GM19240 (cell line): ENCODE measurements around the gene MLLT3.
"Not testable (repeated sequence)": the region's sequence is repeated elsewhere in the genome, so short reads cannot be mapped to it uniquely, and the experiment has no call there.

ENCODE experiments used
- DNase-seq: peaks from one replicate; pipeline ENCODE4 v3.0.0; 2011; ENCODE audit warnings: low spot score; ENCODE audit not compliant: insufficient read length

MLLT3 gene

GRCh38 chr9:20597862-20598261 lies 24.4 kb downstream of the MLLT3 start:
- DNase-seq = no peak

GRCh38 chr9:20594608-20595007 lies 27.7 kb downstream of the MLLT3 start:
- DNase-seq = no peak

- no peak for DNase-seq
These were observed 28.8 kb downstream of the MLLT3 start for GRCh38 chr9:20593537-20593936.

DNA sequence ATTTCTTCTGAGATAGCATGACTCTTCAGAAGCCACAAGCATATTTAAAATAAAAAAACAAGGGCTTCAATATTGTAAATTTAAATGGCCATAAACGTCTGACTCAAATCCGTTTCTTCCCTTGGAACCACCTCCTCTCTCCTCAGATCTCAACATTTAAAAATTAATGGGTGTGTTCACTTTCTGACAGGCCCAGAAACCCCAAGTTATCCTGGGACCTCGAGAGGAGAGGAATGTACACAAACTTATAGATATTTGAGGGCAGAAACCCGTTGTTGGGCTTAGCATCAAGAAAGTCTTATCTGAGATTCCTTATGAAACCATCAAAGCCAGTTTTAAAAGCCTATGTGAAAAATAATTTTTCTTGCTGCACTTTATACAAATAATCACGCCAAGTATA lies 29.2 kb downstream of the MLLT3 start:
- no peak for DNase-seq

DNA sequence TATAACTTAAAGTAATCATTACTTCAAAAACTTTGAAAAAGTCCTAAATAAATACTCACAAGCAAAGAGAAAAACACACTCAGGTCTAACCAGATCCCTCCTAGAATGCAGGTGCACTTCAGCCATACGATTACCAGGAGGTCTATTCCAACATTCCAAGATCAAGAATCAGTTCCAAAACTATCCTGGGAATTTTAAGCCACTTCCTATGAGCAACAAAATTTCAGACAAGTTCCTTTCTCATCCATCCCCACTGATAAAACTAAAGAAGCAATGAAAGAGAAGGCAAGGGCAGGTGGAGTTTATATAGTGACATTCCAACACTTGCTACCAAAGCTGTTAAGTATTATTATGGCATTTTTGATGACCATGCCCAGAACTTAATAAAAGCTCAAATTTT lies 29.6 kb downstream of the MLLT3 start:
- no peak for DNase-seq

- no peak for DNase-seq
These were observed 31.1 kb downstream of the MLLT3 start for GRCh38 chr9:20591223-20591622.

- DNase-seq = no peak
These were observed 37.2 kb downstream of the MLLT3 start for GRCh38 chr9:20584968-20585643.

DNA sequence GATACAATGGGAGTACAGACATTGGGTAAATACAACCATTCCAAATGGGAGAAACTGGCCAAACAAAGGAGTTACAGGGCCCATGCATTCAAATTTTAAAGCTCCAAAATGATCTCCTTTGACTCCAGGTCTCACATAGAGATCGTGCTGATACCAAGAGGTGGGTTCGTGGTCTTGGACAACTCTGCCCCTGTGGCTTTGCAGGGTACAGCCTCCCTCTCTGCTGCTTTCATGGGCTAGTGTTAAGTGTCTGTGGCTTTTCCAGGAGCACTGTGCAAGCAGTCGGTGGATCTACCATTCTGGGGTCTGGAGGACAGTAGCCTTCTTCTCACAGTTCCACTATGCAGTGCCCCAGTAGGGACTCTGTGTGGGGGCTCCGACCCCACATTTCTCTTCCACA lies 39.2 kb downstream of the MLLT3 start:
- not testable (repeated sequence) for DNase-seq

DNA sequence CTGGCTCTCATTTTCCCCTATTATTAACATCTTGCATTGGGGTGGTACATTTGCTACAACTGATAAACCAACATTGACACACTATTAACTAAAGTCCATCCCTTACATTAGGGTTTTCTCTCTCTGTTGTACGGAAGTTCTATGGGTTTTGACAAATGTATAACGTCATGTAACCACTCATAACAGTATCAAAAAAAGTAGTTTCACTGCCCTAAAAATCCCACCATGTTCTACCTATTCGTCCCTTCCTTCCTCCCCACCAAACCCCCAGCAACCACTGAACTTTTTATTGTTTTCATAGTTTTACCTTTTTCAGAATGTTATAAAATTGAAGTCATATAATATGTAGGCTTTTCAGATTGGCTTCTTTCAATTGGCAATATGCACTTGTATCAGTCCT lies 40.1 kb downstream of the MLLT3 start:
- no peak for DNase-seq

DNA sequence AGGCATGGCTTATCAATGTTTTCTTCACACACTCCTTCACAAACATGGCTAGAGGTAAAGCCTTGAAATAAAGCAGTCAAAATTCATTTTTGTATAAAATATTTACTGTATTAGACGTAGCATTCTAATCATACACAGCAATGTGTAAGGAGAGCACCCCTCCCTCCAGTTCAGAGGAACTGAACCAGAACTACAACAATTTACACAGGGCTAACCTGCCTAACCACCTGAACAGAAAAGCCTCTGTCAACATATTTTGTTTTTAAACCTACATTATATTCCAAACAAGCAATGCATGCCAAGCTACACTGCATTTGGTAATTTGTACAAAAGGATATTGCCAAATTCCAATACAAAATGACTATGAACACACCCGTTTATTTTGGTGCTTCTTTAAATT lies 41.6 kb downstream of the MLLT3 start:
- DNase-seq = no peak

DNA sequence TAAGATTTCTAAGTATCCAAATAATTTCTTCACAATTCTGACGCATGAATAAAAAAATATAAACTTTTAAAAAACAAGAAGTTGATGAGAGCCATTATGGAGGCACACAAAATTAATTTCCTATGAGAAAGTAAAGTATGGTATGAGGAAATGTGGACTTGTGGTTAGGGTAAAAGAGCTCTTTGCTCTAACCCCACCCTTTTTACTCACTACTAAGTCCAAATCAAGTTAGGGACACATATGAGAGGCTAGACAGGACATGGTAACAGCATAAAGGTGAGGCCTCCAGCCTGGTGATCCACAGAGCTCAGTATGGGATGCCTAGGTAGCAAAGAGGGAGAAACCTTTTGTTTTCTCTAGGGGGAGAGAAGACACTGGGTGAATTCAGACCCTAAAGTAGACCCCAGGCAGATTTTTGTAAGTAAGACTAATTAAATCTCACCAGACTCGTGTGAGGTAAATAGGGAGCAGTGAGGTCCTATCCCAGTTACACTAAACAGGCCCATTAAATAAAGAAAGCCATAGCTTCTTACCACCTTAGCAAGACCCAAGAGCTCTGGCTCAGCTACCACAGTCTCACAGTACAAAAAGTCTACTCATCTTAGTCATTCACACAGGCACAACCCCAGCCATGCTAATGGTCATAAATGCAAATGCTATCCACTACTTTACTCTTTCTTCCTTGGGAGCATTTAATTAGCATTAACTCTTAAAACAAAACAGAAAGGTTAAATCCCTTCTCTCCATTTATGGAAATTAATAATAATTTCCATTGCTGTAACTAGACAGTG lies 42.6 kb downstream of the MLLT3 start:
- DNase-seq = no peak

- DNase-seq = no peak
These were observed 49.3 kb downstream of the MLLT3 start for GRCh38 chr9:20573023-20573422.

GRCh38 chr9:20570756-20571155 lies 51.5 kb downstream of the MLLT3 start:
- no peak for DNase-seq

DNA sequence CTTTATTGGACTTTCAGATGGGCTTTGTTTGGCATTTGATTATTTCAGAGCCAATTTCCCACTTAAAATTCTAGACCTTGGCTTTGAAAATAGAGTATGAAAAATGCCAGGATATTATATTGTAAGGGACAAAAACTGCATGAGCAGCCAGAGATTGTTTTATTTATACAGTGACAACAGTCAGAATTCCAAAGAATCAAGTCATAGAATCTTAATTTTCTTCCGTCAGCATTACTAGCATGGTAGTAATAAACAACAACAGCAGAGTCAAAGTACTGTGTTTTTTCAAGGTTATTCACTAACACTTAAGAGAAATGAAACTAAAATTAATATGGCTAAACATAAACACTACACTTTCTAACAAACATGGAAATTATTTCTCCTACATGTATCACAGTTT lies 52.2 kb downstream of the MLLT3 start:
- DNase-seq = no peak

DNA sequence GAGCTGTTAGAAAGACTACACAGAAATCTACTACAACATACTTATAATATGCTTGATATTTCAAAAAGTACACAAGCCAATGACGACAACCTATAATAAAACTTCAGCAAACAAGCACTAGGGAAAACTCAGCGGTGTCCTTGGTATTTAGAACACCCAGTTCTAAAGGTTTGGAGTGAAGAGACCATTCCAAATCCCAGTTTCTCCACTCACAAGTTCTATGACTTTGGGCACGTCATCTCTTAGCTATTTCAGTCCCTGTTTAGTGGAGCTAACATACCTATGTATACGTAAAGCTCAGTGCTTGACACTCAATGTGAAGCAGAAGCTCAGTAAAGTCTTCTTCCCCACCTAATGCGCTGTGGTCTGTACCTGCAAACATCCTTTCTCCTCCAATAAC lies 52.8 kb downstream of the MLLT3 start:
- DNase-seq = no peak

DNA sequence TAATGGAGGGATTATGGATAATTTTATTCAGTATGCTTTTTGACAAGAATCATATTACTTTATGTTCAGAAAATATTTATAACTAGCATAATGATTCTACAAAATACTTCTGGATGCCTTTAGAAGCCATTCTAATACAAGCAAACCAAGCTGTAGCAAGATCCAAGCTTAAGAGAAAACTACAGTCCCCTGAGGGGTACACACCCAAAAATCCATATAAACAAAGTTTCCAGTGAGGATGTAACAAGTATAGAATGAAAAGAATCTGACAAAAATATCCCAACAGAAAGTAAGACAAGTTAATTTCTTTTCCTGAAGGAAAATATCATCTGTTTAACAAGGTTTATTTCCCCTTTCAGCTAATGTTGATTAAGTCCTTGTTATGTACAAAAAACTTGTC lies 53.9 kb downstream of the MLLT3 start:
- DNase-seq = no peak

GRCh38 chr9:20566401-20566800 lies 55.9 kb downstream of the MLLT3 start:
- DNase-seq = no peak

GRCh38 chr9:20564650-20565049 lies 57.6 kb downstream of the MLLT3 start:
- DNase-seq = no peak

DNA sequence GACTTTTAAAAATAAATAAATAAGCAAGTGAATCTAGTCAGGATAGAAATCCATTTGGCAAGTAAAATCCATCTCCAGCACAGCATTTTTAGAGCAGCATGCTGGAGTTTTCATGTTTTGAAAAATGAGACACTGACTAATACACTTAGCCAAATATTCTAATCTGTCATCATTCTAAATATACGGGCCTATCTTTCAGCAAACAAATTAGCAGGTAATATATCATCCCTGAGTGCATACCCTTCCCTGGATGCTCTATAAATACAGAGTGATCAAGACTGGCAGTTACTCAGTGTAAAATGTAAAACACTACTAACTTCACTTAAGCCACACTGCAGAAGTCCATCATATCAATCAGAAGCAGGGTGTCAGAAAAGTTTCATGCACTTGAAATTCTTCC lies 58.4 kb downstream of the MLLT3 start:
- no peak for DNase-seq

DNA sequence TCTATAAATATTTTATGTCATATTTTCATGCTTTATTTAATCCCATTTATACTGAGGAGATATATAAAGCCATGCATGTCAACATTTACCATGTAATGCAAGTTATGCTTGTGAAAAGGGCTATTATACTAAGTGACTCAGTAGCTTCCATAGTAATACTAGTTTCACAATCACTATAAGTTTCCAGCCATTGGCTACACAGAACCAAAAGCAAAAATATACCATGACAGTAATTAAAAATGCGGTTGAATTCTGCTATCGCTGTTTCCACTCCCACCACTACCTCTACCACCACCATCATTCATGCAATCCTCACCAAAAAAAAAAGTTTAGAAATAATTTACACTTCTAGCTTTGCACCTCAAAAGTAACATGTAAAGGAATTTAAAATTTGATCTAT lies 60.2 kb downstream of the MLLT3 start:
- no peak for DNase-seq

- no peak for DNase-seq
These were observed 60.8 kb downstream of the MLLT3 start for GRCh38 chr9:20561531-20561930.

GRCh38 chr9:20559231-20559890 lies 62.9 kb downstream of the MLLT3 start:
- no peak for DNase-seq
